HEK293 (cell line): ENCODE results near the gene TMOD4.

Source experiments
- CTCF ChIP-seq: fragments of 450-650 bp; formaldehyde crosslinking; IDR thresholded peaks from 2 replicates; pipeline ENCODE4 v1.5.1; 2016; ENCODE audit warnings: missing biosample characterization, missing genetic modification characterization
- HOXD13 ChIP-seq: sonication (generic); formaldehyde crosslinking; IDR thresholded peaks from 2 replicates; pipeline ENCODE4 v1.8.0; 2022; ENCODE audit warnings: missing genetic modification reagents, borderline replicate concordance
- IKZF3 ChIP-seq: fragments of 450-650 bp; IDR thresholded peaks from 2 replicates; pipeline ENCODE4 v1.5.0; 2018; ENCODE audit warnings: missing biosample characterization, mild to moderate bottlenecking, missing genetic modification characterization, moderate library complexity
- KLF8 ChIP-seq: fragments of 450-650 bp; formaldehyde crosslinking; IDR thresholded peaks from 2 replicates; pipeline ENCODE4 v1.5.1; 2016; ENCODE audit warnings: missing biosample characterization, missing genetic modification characterization
- MEIS1 ChIP-seq: sonication (generic); formaldehyde crosslinking; IDR thresholded peaks from 2 replicates; pipeline ENCODE4 v1.8.1; 2022; ENCODE audit warnings: missing genetic modification reagents, mild to moderate bottlenecking, borderline replicate concordance
- MZF1 ChIP-seq: fragments of 450-650 bp; formaldehyde crosslinking; IDR thresholded peaks from 2 replicates; pipeline ENCODE4 v1.5.1; 2017; ENCODE audit warnings: missing biosample characterization, missing genetic modification characterization, borderline replicate concordance
- PRDM6 ChIP-seq: fragments of 450-650 bp; formaldehyde crosslinking; IDR thresholded peaks from 2 replicates; pipeline ENCODE4 v1.5.1; 2017; ENCODE audit warnings: missing biosample characterization, missing genetic modification characterization
- SALL2 ChIP-seq: fragments of 450-650 bp; formaldehyde crosslinking; IDR thresholded peaks from 2 replicates; pipeline ENCODE4 v1.5.0; 2017; ENCODE audit warnings: missing biosample characterization, mild to moderate bottlenecking, missing genetic modification characterization, borderline replicate concordance
- SCRT2 ChIP-seq: fragments of 450-650 bp; formaldehyde crosslinking; IDR thresholded peaks from 2 replicates; pipeline ENCODE4 v1.5.1; 2016; ENCODE audit warnings: missing biosample characterization, missing genetic modification characterization
- SP7 ChIP-seq: fragments of 450-650 bp; formaldehyde crosslinking; IDR thresholded peaks from 2 replicates; pipeline ENCODE4 v1.5.1; 2016; ENCODE audit warnings: missing biosample characterization, missing genetic modification characterization
- ZBTB17 ChIP-seq: fragments of 450-650 bp; formaldehyde crosslinking; IDR thresholded peaks from 2 replicates; pipeline ENCODE4 v1.5.1; 2016; ENCODE audit warnings: missing biosample characterization, missing genetic modification characterization
- ZBTB20 ChIP-seq: fragments of 450-650 bp; formaldehyde crosslinking; IDR thresholded peaks from 2 replicates; pipeline ENCODE4 v1.5.1; 2016; ENCODE audit warnings: missing biosample characterization, missing genetic modification characterization
- ZBTB21 ChIP-seq: fragments of 450-650 bp; formaldehyde crosslinking; IDR thresholded peaks from 2 replicates; pipeline ENCODE4 v1.5.1; 2017; ENCODE audit warnings: missing biosample characterization, missing genetic modification characterization
- ZBTB48 ChIP-seq: fragments of 450-650 bp; formaldehyde crosslinking; IDR thresholded peaks from 2 replicates; pipeline ENCODE4 v1.5.1; 2016; ENCODE audit warnings: missing biosample characterization, missing genetic modification characterization
- ZBTB8A ChIP-seq: fragments of 450-650 bp; formaldehyde crosslinking; IDR thresholded peaks from 2 replicates; pipeline ENCODE4 v1.5.1; 2016; ENCODE audit warnings: missing biosample characterization, missing genetic modification characterization
- ZFHX2 ChIP-seq: fragments of 450-650 bp; formaldehyde crosslinking; conservative IDR thresholded peaks from 2 replicates; pipeline ENCODE4 v1.5.1; 2016; ENCODE audit warnings: missing biosample characterization, missing genetic modification characterization
- ZNF157 ChIP-seq: fragments of 450-650 bp; formaldehyde crosslinking; IDR thresholded peaks from 2 replicates; pipeline ENCODE4 v1.5.1; 2016; ENCODE audit warnings: missing biosample characterization, missing genetic modification characterization
- ZNF341 ChIP-seq: fragments of 450-650 bp; formaldehyde crosslinking; IDR thresholded peaks from 2 replicates; pipeline ENCODE4; 2016; ENCODE audit warnings: low read depth, missing biosample characterization, missing genetic modification characterization
- ZNF514 ChIP-seq: fragments of 450-650 bp; formaldehyde crosslinking; IDR thresholded peaks from 2 replicates; pipeline ENCODE4 v1.5.1; 2016; ENCODE audit warnings: missing biosample characterization, missing genetic modification characterization
- ZNF600 ChIP-seq: fragments of 450-650 bp; formaldehyde crosslinking; IDR thresholded peaks from 2 replicates; pipeline ENCODE4 v1.5.1; 2016; ENCODE audit warnings: missing biosample characterization, missing genetic modification characterization
- ZNF610 ChIP-seq: fragments of 450-650 bp; formaldehyde crosslinking; IDR thresholded peaks from 2 replicates; pipeline ENCODE4 v1.5.1; 2016; ENCODE audit warnings: missing biosample characterization, missing genetic modification characterization, borderline replicate concordance
- ZNF692 ChIP-seq: fragments of 450-650 bp; formaldehyde crosslinking; IDR thresholded peaks from 2 replicates; pipeline ENCODE4 v1.5.1; 2016; ENCODE audit warnings: missing biosample characterization, missing genetic modification characterization
- TF ChIP-seq, protein P1 (sequence below): fragments of 450-650 bp; formaldehyde crosslinking; conservative IDR thresholded peaks from 2 replicates; pipeline ENCODE4 v1.5.1; 2016; ENCODE audit warnings: low read depth, missing biosample characterization, missing genetic modification characterization
- TF ChIP-seq, protein P2 (sequence below): fragments of 450-650 bp; IDR thresholded peaks from 2 replicates; pipeline ENCODE4 v1.5.1; 2018; ENCODE audit warnings: missing biosample characterization, mild to moderate bottlenecking, missing genetic modification characterization
- TF ChIP-seq, protein P3 (sequence below): fragments of 450-650 bp; formaldehyde crosslinking; IDR thresholded peaks from 2 replicates; pipeline ENCODE4 v1.5.1; 2017; ENCODE audit warnings: missing biosample characterization, missing genetic modification characterization

TMOD4 gene

DNA sequence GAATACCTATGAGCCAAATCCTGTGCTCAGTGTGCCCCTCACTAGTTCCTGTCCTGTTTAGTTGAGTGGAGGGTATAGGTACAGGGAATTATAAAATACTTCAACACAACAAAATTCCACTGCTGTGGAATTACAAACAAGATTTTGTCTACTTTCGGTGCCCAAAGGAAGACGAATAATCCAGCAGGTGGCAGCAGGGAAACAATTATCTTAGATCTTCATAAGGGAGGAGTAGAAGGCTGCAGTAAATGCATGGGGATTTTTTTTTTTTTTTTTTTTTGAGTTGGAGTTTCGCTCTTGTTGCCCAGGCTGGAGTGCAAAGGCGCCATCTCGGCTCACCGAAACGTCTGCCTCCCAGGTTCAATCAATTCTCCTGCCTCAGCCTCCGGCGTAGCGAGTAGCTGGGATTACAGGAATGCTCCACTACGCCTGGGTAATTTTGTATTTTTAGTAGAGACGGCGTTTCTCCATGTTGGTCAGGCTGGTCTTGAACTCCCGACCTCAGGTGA lies 20.6 kb upstream of the TMOD4 start (continued):
- TF ChIP-seq, protein P1, sequence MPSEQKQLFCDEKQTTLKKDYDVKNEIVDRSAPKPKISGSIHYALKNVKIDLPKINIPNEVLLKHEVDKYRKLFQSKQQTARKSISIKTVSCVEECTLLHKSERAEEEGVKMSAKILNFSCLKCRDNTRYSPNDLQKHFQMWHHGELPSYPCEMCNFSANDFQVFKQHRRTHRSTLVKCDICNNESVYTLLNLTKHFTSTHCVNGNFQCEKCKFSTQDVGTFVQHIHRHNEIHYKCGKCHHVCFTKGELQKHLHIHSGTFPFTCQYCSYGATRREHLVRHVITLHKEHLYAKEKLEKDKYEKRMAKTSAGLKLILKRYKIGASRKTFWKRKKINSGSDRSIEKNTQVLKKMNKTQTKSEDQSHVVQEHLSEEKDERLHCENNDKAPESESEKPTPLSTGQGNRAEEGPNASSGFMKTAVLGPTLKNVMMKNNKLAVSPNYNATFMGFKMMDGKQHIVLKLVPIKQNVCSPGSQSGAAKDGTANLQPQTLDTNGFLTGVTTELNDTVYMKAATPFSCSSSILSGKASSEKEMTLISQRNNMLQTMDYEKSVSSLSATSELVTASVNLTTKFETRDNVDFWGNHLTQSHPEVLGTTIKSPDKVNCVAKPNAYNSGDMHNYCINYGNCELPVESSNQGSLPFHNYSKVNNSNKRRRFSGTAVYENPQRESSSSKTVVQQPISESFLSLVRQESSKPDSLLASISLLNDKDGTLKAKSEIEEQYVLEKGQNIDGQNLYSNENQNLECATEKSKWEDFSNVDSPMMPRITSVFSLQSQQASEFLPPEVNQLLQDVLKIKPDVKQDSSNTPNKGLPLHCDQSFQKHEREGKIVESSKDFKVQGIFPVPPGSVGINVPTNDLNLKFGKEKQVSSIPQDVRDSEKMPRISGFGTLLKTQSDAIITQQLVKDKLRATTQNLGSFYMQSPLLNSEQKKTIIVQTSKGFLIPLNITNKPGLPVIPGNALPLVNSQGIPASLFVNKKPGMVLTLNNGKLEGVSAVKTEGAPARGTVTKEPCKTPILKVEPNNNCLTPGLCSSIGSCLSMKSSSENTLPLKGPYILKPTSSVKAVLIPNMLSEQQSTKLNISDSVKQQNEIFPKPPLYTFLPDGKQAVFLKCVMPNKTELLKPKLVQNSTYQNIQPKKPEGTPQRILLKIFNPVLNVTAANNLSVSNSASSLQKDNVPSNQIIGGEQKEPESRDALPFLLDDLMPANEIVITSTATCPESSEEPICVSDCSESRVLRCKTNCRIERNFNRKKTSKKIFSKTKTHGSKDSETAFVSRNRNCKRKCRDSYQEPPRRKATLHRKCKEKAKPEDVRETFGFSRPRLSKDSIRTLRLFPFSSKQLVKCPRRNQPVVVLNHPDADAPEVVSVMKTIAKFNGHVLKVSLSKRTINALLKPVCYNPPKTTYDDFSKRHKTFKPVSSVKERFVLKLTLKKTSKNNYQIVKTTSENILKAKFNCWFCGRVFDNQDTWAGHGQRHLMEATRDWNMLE (tag by site-specific recombination): 0 out of 2 replicates have a peak, but pooled peaks have one; percentile 3
- no peak for TF ChIP-seq ZNF514 (tag by site-specific recombination)
- 0 out of 2 replicates have a peak, but pooled peaks have one; percentile 32 for TF ChIP-seq ZBTB8A (tag by site-specific recombination)
- peak; percentile 63 for TF ChIP-seq PRDM6
- TF ChIP-seq ZNF692 (tag by site-specific recombination): peak; percentile 6; the same call in 1 of the 2 replicates
- TF ChIP-seq, protein P2, sequence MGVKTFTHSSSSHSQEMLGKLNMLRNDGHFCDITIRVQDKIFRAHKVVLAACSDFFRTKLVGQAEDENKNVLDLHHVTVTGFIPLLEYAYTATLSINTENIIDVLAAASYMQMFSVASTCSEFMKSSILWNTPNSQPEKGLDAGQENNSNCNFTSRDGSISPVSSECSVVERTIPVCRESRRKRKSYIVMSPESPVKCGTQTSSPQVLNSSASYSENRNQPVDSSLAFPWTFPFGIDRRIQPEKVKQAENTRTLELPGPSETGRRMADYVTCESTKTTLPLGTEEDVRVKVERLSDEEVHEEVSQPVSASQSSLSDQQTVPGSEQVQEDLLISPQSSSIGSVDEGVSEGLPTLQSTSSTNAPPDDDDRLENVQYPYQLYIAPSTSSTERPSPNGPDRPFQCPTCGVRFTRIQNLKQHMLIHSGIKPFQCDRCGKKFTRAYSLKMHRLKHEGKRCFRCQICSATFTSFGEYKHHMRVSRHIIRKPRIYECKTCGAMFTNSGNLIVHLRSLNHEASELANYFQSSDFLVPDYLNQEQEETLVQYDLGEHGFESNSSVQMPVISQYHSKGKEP (tag by site-specific recombination): peak; percentile 99
- TF ChIP-seq SALL2 (tag by site-specific recombination): no peak
- peak; percentile 83 for TF ChIP-seq ZNF600 (tag by site-specific recombination)
- TF ChIP-seq ZNF610 (tag by site-specific recombination): no peak
- peak; percentile 83 for TF ChIP-seq IKZF3 (tag by site-specific recombination)
- TF ChIP-seq ZNF341 (tag by site-specific recombination): peak; percentile 43
- no peak for TF ChIP-seq HOXD13 (CRISPR knock-in tag)
- peak; percentile 58 for TF ChIP-seq MZF1 (tag by site-specific recombination)
- TF ChIP-seq ZFHX2 (tag by site-specific recombination): 0 out of 2 replicates have a peak, but pooled peaks have one; percentile 11
- TF ChIP-seq ZBTB48: no peak
- peak; percentile 78 for TF ChIP-seq ZBTB17 (tag by site-specific recombination)
- peak; percentile 68; the same call in 1 of the 2 replicates for TF ChIP-seq CTCF
- no peak for TF ChIP-seq ZBTB21 (tag by site-specific recombination)
- peak; percentile 70 for TF ChIP-seq SCRT2 (tag by site-specific recombination)
- TF ChIP-seq, protein P3, sequence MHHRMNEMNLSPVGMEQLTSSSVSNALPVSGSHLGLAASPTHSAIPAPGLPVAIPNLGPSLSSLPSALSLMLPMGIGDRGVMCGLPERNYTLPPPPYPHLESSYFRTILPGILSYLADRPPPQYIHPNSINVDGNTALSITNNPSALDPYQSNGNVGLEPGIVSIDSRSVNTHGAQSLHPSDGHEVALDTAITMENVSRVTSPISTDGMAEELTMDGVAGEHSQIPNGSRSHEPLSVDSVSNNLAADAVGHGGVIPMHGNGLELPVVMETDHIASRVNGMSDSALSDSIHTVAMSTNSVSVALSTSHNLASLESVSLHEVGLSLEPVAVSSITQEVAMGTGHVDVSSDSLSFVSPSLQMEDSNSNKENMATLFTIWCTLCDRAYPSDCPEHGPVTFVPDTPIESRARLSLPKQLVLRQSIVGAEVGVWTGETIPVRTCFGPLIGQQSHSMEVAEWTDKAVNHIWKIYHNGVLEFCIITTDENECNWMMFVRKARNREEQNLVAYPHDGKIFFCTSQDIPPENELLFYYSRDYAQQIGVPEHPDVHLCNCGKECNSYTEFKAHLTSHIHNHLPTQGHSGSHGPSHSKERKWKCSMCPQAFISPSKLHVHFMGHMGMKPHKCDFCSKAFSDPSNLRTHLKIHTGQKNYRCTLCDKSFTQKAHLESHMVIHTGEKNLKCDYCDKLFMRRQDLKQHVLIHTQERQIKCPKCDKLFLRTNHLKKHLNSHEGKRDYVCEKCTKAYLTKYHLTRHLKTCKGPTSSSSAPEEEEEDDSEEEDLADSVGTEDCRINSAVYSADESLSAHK (tag by site-specific recombination): 0 out of 2 replicates have a peak, but pooled peaks have one; percentile 8
- TF ChIP-seq ZNF157 (tag by site-specific recombination): no peak
- no peak for TF ChIP-seq MEIS1 (CRISPR knock-in tag)
- peak; percentile 54; the same call in 1 of the 2 replicates for TF ChIP-seq KLF8 (tag by site-specific recombination)
- no peak for TF ChIP-seq ZBTB20 (tag by site-specific recombination)
- 0 out of 2 replicates have a peak, but pooled peaks have one; percentile 29 for TF ChIP-seq SP7
- TF ChIP-seq, all 188 proteins: peak for 29
